Ramos (cell line): ENCODE results near the gene FADS3.

Experiments
- in situ Hi-C: fragments of 300-500 bp; cut with MboI; formaldehyde crosslinking; loops from one replicate; pipeline ENCODE4 v1.14.3; 2022; ENCODE audit warnings: low sequenced_read_pairs; ENCODE audit not compliant: unreplicated experiment

Gene FADS3

DNA sequence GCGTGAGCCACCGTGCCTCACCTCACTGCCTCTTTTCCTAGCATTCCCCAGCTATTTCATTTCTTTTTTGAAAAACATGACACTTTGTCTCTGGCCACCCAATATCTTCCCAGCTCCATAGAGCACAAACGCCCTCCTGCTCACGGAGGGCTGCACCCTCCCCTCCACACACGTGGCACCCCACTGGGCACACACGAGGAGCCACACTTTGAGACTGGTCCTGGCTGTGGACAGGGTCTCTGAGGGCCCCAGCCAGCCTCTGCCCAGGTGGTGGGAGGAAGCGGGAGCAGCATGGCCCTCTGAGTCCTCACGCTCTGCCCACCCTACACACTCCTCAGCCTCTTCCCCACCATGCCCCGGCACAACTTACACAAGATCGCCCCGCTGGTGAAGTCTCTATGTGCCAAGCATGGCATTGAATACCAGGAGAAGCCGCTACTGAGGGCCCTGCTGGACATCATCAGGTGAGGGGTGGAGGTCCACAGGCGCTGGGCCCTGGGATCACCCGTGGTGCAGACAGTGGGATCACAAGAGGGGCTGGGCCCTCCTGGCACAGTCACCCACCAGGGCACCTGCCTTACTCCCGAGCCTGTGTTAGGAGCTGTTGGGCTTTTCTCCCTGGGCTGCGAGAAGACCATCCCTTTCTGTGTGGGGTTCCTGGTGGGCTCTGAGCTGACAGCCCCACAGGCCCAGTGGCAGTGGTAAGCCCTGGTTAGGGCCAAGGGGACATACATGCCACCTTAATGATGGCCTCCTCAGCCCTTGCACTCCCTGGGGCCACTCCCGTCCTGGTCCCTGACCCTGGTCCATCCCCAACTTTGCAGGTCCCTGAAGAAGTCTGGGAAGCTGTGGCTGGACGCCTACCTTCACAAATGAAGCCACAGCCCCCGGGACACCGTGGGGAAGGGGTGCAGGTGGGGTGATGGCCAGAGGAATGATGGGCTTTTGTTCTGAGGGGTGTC, 26.2 kb downstream of the FADS3 start:
- in situ Hi-C loops = no loop called here

DNA sequence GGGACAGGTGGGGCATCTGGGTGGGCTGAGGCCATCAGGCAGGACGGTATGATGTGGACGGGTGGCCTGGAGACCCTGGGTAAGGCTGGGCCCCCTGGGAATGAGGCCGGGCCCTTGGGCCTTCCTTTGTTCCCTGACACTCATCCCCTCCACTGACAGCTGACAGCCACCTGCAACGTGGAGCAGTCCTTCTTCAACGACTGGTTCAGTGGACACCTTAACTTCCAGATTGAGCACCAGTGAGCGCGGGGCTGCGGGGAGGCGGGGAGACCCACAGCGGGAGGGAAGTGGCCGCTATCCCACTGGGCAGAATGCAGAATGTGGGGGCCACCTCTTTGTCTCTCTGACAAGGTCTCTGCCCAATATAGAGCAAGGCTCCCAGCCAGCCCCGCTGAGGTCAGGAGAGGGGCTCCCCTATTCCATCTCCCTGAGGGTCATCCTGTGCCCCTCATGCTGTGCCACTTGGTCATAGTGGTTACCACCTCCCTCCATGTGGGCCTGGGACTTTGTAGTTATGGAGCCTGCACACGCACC, 27.7 kb downstream of the FADS3 start:
- in situ Hi-C loops = no loop called here

GRCh38 chr11:61862714-61863547, 28.4 kb downstream of the FADS3 start:
- in situ Hi-C loops = no loop called here

DNA sequence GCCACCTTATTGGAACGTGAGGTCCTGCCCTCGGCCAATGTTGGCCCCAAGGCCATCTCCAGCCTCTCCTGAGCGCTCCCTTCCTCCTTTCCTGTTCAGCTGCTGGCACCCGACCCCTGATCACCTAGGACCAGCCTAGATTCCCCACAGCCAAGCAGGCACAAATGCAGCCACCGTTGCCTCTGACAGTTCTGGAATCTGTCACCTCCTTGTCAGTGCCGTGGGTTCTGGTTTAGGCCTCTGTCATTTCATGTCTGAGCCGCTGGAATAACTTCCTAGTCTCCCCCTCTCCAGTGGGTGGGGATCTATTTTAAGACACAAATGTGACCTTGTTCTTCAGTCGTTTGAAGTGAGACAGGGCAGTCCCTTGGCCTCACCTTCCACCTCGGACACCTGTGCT, 29.7 kb downstream of the FADS3 start:
- in situ Hi-C loops = no loop called here

- in situ Hi-C loops = no loop called here
Measured at GRCh38 chr11:61860054-61860903, 31.1 kb downstream of the FADS3 start.

DNA sequence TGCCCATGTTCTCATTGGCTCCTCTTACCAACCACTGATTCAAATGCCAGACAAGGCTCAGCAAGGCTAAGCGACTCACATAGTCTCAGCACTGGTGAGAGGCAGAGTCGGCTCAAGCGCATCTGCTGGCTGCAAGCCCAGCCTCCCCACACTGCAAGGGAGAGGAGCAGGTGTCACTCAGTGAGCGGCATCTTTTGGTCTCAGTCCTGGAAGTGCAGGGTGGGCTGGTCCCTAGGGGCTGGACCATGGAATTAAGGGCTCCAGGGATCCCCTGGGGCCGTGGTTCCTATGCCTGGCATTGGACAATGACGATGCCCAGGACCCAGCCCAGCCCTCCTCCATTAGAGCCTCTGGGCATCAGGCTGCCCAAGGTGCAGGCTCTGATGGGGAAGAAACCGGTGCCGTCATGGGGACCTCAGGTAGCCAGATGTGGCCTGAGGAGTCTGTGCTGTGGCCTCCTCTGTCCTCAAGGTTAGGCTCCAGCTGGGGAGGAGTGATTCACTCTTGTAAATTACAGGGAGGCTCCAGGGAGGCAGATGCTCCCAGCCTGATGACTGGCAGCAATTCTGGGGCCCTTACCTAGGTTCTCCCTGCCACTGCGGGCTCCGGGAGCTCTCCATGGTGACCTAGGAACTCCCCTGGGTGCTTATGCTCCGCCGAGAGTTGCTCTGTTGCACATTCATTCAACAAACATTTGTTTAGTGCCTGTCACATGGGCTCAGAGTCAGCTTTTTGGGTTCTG, 35.2 kb downstream of the FADS3 start:
- in situ Hi-C loops = no loop called here

DNA sequence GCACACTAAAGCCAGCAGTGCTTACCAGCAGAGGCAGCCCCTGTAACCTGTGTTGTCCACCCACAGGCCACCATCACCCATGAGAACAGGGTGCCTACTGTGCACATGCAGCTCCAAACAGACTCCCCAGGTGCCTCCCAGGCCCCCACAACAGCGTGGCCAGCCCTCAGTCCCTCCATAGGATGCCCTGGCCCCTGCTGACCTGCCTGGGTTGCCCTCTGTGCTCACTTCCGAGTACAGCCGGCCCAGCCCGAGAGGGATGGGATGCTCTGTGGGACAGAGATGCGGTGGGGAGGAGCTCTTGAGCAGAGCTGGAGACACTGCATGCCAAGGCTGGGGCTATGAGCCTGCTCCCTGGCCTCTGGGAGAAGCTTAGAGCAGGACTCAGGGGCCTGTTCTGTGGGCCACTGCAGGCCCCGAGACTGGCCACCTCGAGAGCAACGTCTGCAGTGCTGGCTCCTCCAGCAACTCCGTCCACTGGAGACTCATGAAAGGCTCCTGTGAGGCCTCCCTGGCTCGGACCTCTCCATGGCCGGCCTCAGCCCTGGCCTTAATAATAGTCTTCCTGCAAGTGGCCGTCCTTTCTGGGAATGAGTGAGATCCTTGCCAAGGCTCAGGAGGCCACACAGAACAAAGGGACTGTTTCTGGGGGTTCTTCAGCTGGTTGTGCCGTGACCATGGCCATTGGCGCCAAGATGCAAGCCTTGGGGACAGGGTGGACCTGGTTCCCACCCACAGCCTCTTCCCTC, 36.2 kb downstream of the FADS3 start:
- in situ Hi-C loops = no loop called here

DNA sequence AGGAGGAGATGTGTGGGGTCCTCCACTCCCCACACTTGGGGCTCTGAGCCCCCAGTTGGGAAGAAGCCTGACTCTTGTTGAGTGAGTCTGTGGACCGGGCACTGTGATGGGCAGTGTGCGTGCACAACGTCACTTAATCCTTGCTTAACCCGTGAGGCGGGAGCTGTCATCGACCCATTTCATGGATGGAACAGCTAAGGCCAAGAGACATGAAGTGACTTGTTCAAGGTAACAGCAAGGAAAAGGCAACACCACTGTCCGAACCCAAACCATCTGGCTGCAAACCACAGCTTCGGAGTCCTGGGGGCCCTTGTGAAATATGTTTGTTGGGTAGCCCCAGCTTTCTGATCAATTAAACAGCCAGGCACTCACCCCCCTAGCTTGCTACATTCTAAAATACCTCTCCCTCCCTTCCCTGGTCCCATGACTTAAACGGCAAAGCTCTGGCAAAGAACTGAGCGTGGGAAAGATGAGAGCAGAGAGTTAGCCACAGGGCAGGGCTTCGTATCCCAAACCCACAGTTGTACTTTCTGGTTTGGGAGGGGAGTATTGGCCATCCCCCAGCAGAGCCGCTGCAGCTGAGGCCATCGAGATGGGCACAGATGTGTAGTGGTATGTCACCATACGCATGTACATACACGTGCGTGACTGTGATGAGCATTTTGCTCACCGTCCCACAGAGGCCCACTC, 37.0 kb downstream of the FADS3 start:
- in situ Hi-C loops = no loop called here

- in situ Hi-C loops = no loop called here
Measured at GRCh38 chr11:61853698-61854169, 37.6 kb downstream of the FADS3 start.

- in situ Hi-C loops = no loop called here
Measured at GRCh38 chr11:61851900-61852295, 39.4 kb downstream of the FADS3 start.

GRCh38 chr11:61851113-61851899, 40.0 kb downstream of the FADS3 start:
- in situ Hi-C loops = no loop called here

GRCh38 chr11:61850687-61851086, 40.7 kb downstream of the FADS3 start:
- in situ Hi-C loops = no loop called here

DNA sequence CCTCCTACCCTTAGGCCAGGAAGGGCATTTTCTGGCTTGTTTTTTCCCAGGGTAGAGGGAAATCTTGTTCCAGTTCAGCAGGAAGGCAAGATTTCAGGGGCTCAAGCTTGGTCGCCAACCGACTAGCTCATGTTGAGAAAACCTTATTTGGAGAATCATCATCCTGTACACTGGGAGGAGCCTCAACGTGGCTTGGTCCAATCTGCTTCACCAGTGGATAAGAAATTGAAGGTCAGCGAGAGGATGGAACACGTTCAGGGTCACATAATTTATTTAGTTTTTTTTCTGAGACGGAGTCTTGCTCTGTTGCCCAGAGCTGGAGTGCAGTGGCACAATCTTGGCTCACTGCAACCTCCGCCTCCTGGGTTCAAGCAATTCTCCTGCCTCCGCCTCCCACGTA, 42.7 kb downstream of the FADS3 start:
- in situ Hi-C loops = no loop called here

DNA sequence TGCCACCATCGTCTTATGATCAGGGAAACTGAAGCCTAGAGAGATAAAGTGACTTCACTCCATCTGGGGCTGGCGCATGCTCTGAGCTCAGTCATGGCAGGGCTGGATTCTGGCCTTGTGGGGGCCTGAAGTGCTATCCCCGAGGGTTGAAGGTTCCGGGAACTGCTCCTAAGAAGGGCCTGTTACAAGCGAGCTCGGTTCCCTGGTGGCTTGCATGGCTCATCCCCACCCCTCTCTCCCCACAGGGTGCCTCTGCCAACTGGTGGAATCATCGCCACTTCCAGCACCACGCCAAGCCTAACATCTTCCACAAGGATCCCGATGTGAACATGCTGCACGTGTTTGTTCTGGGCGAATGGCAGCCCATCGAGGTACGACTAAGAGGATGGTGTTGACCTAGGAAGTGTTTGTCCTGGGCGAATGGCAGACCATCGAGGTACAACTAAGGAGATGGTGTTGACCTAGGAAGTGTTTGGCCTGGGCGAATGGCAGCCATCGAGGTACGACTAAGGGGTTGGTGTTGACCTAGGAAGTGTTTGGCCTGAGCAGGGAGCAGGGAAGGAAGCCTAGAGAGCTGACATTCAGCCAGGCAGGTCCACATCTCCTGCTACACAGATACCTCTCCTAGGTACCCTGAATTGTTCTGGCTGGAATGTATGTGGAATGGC, 43.3 kb downstream of the FADS3 start:
- in situ Hi-C loops = no loop called here

- in situ Hi-C loops = no loop called here
Measured at GRCh38 chr11:61846362-61847020, 44.9 kb downstream of the FADS3 start.

DNA sequence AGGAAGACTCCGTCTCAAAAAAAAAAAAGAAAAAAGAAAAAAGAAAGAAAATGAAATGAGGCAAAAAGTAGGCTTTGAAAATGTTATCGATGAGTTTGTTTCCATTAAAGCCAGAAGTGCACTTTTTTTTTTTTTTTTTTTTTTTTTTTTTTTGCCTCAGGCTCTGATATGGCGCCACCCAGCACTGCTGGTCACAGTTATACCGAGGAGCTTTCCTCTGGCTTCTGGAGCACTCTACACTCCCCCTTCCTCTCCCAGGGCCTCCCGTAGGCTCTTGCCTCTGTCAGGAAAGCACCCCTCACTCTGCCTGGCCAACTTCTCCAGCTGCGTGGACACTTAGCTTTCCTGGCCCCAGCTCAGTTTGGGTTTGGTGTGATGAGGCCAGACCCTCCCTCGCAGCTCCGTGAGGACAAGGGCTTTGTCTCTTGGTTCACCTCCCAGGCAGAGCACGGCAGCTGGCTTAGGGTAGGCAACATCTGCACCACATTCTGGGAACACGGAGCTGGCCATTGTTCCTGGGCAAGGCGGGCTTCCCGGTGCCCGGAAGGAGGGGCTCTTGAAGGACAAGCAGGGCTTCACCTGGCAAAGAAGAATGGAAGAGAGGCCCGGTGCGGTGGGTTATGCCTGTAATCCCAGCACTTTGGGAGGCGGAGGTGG, 46.3 kb downstream of the FADS3 start:
- in situ Hi-C loops = no loop called here
